Embryonic facial prominence (tissue), 1 donor: ENCODE data around the gene SNX6.
"Not testable (repeated sequence)": the region's sequence is repeated elsewhere in the genome, so short reads cannot be mapped to it uniquely, and the experiment has no call there.

Experiments
- DNase-seq: peaks from one replicate; pipeline ENCODE4 v3.0.0-alpha.2; 2016; ENCODE audit errors: extremely low spot score

The SNX6 gene

DNA sequence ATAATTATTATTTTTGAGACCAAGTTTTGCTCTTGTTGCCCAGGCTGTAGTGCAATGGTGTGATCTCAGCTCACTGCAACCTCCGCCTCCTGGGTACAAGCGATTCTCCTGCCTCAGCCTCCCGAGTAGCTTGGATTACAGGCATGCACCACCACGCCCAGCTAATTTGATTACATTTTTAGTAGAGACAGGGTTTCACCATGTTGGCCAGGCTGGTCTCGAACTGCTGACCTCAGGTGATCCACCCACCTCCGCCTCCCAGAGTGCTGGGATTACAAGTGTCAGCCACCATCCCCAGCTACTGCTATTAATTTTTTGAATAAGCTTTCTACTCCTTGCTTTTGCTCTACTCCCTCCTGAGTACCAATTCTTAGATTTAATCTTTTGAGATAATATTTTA is 108.9 kb downstream of the SNX6 start:
- not testable (repeated sequence) for DNase-seq

- DNase-seq = not testable (repeated sequence)
These were observed 109.5 kb downstream of the SNX6 start for GRCh38 chr14:34520304-34520970.
